ENCODE data around the gene MAP2K6.
"Not testable (repeated sequence)": the region's sequence is repeated elsewhere in the genome, so short reads cannot be mapped to it uniquely, and the experiment has no call there.

MAP2K6 gene

DNA sequence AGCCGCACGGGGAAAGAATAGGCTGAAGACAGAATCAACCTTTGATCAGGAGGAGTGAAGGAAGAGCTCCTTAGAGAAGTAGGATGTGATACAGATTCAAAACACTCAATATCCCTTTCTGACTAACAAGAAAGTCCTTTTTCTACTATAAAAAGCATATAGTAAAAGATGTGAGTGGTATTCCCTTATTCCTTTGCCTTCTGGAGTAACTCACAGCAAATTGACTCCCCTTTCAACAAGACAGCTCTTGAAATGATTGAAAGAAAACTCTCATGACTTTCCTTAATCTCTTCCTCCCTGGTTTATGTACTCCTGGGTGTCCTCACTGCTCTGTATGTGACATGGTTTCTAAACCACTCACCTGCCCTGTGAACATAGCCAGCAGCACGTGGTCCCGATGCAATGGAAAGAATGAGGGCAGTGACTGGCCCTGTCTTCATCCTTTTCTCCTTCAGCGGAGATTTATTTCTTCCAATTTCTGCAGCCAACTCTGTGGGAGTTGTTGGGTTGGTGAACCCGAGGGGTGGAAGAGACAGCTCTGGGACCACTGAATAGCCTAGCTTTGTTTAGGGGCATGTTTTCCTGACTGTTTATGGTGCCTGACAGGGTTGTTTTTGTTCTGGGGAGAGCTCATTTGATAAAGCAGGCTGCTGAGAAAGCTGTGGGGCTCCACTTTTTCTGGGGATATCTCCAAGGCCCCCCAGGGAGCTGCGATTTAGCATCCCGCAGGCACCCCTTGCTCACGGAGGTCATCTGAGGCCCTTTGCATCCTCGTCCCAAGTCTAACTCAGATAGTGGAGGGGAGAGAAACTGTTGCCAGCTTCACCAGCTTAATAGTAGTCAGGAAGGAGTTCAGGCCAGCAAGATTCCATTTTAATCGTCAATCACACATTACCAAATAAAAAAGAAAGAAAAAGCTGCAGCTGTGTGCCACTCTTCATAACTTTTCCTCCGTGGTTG, 46.7 kb downstream of the MAP2K6 start:
- DNase-seq = no peak

- DNase-seq = no peak
Observed at GRCh38 chr17:69461951-69462369, 47.5 kb downstream of the MAP2K6 start.

DNA sequence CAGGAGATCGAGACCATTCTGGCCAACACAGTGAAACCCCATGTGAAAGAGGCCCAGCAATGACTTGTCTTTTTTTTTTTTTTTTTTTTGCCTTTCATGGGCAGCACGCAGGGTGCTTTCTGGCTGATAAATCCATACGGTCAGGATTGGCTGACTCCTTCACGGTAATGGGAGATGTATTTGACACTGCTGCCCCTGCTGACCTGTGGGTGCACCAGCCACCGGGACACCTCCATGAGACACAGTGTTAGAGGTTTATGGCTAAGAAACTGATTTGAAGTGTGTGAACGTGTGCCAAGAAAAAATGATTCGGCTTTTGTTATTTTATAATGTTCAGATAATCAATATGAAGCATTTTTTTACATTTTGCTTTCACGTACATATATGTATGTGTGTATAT, 48.4 kb downstream of the MAP2K6 start:
- DNase-seq = no peak

DNA sequence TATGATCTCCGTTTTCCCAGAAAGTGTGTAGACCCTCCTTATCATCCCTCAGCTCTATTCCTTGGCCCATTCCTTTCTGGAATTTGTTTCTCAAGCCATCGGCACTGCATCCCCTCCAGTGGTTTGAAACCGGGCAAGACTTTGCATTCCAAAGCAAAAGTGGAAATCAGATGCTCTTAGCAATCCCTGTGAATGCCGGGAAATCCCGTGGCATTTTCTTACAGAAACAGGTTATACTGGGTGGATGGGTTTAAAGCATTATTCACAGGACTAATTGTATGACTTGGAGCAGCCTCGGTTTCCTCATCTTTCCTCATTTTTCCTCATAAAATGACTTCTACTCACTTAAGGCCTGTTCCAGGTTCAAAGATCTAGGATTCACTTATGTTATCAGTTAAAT, 52.0 kb downstream of the MAP2K6 start:
- DNase-seq = no peak

DNA sequence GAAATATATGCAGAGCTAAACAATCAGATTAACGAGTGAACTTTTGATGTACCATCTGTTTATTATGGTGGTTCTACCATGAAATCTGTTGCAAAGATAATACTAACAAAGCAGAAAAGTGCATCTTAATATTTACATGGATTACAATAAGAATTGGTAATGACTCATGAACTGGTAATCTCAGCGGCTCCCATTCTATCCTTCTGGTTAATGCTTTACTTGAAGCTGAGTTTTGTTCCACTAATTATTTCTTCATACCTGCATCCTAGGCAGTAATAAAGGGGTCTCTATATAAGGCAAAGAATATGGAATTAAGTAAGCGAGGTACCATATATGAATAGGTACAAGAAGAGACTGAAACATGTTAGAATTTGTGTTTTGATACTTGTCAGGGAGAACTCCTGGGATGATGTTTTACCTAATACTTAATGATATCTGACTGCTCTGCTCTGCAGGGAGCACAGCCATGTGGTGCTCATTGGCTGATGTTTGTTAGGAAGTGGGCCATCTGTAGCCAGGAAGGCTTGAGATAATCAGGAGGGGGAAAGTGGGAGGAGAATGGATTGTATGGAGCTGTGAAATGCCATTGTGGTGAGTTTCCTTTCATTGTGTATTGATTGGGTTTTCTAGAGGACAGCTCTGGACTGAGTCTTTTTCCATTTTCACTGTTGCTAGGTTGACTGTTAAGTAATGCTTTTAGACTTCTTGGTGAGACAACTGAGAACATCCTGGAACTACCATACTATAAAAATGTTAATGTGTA, 52.6 kb downstream of the MAP2K6 start:
- DNase-seq = no peak

DNA sequence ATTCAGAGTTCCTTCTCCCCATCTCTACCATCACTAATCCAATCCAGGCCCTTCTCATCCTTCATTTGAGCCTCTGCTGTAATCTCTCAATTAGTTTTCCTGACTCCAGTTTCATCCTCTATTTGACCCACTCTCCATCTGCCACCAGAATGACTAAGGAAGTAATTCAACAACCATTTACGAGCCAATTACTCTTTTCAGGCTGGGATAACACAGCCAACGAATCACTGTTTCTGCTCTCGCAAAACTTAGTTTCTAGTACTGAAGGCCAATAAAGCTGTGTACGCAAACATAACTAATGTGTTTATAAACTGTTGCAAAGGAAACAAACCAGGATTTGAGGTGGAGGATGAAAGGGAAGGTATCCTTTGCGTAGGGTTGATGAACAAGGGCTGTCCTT, 53.7 kb downstream of the MAP2K6 start:
- DNase-seq = no peak

DNA sequence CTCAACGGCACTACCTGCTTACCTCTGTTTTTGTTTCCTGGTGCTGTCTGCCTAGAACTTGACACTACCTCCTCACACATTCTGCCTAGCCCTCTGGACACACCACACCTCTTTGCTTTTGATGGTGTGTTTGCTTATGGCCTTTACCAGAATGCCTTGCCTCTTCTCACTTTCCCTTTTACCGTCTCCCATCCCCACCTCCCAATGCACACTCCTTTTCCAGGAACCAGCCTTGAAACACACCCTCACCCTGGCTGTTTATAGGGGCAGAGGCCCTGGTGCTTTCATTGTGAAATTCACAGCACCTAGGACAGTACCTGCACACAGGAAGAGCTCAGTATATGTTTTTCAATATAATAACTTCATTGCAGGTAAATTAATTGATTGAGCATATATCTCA, 56.2 kb downstream of the MAP2K6 start:
- DNase-seq = no peak

DNA sequence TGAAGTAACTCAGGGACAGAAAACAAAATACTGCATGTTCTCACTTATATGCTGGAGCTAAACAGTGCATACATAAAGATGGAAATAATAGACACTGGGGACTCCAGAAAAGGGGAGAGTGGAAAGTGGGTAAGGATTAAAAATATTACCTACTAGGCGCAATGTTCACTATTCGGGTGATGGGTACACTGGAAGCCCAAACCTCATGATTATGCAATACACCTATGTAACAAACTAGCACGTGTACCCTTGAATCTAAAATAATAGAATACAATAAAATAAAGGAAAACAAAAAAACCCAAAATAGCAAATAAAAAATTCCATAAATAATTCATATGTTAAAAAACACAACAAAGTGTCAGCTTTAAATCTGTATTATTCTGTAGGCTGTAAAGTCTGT, 56.9 kb downstream of the MAP2K6 start:
- DNase-seq = no peak

DNA sequence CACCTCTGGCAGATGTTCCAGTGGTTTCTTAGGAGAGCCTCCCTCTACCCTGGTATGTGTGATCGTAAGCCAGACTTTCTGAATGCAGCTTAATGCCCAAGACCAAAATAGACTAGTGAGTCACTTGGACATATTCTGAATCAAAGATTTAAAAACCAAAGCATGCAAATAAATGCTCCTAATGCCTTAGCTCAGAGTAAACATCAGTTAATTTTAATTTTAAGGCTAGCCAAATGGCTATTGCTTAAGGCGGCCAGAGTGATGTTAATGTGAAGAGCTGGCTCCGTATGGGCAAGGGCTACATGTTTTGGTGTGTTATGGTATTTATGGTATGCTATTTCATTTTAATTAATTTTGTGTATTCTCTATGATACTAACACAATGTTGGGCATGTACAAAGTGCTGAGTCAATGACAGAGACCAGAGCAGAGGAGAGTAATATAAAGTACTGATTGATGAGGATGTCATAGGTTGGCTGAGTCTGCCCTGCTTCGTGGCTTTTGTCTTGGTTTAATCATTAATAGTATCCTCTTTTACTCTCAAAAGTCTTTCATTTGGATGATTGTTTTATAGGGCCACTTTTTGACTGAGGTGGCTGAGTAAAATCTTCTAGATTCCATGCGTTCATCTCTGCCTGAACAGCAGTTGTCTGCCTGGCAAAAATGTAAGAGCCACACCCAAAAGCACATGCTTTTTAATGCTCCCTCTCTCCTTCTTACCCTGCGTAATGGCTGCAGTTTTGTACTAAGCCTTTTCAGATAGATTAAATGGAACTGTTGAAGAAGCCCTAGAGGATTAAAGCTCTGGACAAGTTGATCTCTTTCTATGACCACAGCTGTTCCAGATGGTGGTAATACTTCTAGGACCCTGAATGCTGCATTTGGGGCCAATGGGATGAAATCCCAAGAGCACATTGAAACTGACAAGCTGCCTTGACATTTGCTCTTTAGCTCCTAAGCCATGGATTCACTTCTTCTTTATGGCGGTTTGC, 59.6 kb downstream of the MAP2K6 start:
- no peak for DNase-seq

- DNase-seq = no peak
Observed at GRCh38 chr17:69477204-69477902, 62.9 kb downstream of the MAP2K6 start.

DNA sequence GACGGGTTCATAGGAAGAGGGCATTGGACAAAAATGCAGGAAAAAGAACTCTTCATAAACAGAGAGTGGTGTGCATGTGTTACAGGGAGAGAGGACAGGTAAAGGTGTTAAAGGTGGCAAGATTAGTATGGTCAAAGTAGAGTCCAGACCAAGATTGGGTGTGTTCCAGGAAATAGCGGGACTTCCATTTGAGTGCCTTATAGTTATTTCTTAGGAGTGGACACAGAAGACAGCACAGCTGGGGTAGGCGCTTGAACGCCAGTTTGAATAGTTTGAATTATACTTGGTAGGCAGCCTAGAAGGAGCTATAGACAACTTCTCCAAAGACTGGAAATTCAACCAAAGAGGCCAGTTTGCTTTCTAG, 63.4 kb downstream of the MAP2K6 start:
- no peak for DNase-seq

DNA sequence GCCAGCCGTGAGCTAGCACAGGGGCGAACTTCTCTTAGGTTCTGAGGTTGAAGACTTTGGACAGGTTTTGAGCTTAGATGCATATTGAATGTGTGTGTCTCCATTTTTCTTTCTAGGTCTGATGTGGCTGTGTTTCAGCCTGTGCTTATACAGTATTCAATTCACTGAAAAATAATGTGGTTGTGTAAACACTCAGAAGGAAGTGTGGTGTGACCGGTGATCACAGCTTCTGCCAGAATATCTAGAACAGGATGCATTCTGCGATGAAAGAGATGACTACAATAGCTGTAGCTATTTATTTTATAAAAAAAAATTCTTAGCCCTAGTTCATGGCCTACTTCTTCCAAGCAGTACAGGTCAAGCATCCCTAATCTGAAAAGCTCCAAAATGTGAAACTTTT, 64.4 kb downstream of the MAP2K6 start:
- no peak for DNase-seq

- not testable (repeated sequence) for DNase-seq
Observed at GRCh38 chr17:69479756-69480155, 65.3 kb downstream of the MAP2K6 start.

- DNase-seq = no peak
Observed at GRCh38 chr17:69480245-69480644, 65.7 kb downstream of the MAP2K6 start.

- DNase-seq = no peak
Observed at GRCh38 chr17:69485251-69485661, 70.8 kb downstream of the MAP2K6 start.

- no peak for DNase-seq
Observed at GRCh38 chr17:69485901-69486643, 71.6 kb downstream of the MAP2K6 start.

DNA sequence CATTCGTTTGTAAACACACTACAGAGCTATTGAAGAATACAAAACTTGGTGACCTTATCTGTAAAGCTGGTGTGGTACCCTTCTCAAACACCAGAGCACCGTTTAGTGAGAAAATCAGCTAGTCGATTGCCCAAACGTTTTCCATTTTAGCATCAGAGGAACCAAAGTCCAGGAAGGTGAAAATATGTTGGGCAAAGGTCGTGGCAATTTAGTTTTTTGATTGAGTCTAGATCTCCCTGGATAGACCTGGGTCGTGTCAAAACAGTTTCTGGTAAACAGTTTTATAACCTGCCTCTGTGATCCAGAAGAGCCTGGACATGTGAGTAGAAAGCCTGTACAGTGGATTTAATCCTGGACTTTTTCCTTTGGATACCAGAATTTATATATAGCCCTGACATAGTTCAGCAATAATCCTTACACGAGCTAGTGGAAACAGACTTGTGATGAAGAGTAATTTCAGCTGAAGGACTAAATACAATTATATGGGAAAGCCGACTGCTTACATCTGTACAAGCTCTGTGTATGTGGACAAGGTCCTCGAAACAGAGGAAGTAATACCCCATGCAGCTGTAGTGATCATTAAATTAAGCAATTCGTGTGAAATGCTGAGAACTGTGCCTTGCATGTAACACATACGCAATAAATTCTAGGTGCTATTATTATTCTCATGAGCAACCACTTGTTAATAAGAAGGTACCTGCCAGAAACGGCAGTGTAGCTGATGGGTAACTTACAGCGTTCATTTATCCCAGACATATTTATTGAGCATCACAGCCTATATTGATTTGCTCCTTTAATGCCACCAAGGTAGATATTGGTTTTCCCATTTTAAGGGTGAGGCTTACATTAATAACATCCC, 72.5 kb downstream of the MAP2K6 start:
- DNase-seq = no peak

- DNase-seq = no peak
Observed at GRCh38 chr17:69489313-69489712, 74.8 kb downstream of the MAP2K6 start.

DNA sequence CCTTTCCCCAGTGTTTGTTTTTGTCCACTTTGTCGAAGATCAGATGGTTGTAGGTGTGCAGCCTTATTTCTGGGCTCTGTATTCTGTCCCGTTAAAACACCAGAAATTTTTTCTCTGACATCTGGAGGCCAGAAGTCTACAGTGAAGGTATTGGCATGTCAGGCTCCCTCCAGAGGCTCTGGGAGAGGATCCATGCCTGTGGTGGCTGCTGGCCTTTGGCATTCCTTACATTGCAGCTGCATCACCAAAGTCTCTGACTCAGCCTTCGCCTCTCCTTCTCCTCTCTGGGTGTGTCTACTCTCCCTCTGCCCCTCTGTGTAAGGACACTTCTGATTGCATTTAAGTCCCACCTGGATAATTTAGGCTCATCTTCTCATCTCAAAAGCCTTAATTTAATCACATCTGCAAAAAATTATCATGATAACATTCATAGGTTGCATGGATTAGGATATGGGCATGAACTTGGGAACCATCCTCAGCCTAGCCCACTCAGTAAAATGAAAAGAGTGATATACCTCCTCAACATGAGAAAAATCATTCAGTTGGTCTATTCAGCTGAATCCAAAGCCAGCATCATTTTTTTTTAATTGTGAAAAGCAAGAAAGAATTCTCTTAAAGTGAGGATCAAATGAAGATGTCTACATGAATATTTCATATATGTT, 78.0 kb downstream of the MAP2K6 start:
- DNase-seq = no peak

DNA sequence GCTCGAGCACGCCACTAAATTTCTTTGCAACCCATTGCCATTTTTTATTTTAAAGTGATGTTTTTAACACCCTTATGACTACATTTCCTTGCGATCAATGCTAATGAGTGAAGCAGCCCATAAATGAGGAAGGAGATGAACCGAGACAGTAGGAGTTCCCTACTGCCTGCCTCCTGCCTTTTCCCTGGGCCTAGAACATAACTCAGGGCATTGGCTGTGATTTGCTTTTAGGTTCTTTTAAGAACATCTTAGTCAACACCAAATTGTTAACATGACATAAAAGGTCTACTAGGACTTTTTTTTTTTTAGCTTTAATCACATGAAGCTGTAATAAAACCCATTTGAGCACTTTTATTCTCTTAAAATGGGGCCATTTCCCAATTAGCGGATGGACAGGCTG, 81.3 kb downstream of the MAP2K6 start:
- DNase-seq = no peak

Data from cortex of kidney (tissue), 1 donor.